GM18907 (cell line): Measurements from ENCODE around the gene GALNT18.
"Not testable (repeated sequence)": the region's sequence is repeated elsewhere in the genome, so short reads cannot be mapped to it uniquely, and the experiment has no call there.

ENCODE experiments used
- ATAC-seq: cut with Tn5 transposase; IDR thresholded peaks from one replicate; pipeline ENCODE4 v1.9.1; 2021; ENCODE audit warnings: mild to moderate bottlenecking, moderate library complexity; ENCODE audit not compliant: unreplicated experiment

The GALNT18 gene

DNA sequence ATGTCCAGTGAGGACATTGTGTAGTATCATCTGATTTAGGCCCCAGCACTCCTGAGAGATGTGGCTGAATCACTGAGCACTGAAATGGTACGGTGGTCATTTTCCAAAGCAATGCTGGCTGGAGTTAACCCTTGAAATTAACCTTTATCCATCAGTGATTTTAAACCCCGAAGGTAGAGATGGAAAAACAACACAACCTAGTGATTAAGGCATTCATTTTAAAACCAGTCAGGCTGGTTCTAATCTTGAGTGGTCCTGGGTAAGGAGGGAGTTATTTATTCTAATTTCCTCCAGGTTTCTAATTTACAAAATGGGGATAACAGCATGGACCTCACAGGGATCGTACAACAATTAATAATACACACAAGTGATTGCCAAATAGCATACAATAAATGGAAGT is 262.2 kb downstream of the GALNT18 start:
- no peak for ATAC-seq

DNA sequence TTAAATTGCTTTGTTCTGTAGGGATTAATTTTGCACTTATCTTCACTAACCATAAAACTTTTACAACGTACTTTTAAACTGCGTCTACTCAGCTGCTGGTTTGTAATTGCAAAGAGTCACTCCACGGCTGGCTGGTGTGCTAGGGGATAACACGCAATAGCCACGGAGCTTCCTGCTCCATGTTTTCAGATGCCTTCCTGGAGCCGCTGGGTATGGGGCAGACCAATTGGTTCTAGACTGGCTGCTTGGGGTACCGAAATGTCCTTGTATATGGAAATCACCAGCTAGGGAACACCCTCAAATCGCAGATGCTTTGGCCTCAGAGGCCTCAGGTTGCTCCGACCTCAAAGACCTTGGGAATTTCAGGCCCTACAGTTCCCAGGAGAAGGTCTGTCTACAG is 265.0 kb downstream of the GALNT18 start:
- no peak for ATAC-seq

GRCh38 chr11:11352878-11353277 is 268.9 kb downstream of the GALNT18 start, which contains the start of gene CSNK2A3:
TSS of gene CSNK2A3 (minus strand) at chr11:11353250. CDS start at chr11:11353119, 131 bp downstream.
- ATAC-seq, result not testable (repeated sequence)

DNA sequence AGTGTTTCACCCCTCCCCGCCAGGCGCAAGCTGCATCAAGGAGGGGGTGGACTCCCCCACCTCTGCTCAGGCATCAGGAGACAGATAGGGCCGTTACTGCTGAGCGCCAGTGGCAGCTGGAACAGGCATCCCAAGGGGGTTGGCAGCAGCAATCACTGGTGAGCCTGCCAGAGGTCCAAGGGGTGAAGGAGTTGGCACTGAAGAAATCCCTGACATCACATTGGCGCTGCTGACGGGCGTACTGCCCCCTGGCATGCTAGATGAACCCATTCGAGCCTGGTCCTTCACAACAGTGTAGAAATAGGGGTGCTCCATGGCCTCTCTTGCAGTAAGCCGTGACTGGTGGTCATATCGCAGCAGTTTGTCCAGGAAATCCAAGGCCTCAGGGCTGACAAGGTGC is 270.0 kb downstream of the GALNT18 start:
- ATAC-seq, result not testable (repeated sequence)

- no peak for ATAC-seq
Measured at GRCh38 chr11:11351042-11351586, 270.7 kb downstream of the GALNT18 start.

DNA sequence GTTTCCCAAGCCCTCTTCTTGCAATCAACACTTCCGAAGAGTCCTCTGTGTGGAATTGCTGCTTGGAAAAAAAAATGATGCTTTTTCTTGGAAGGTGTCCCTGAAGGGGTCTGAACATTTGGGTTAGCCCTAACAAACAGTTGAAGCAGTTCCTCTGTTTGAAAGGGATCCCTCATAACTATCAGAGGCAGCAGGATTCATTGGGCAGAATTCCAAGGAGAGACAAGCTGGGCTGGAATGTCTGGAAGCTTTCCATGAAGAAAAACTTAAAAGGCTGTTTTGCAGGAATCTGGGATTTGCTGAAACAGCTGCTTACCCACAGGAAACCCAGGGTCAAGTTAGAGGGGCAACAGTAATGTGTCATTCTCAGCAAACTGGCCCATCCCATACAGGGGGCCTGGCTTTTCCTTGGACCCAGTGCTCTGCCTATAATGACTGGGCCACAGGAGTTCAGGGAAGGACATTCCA is 271.9 kb downstream of the GALNT18 start:
- no peak for ATAC-seq

GRCh38 chr11:11349106-11349825 is 272.5 kb downstream of the GALNT18 start:
- no peak for ATAC-seq

- no peak for ATAC-seq
Measured at GRCh38 chr11:11348303-11348702, 273.5 kb downstream of the GALNT18 start.

GRCh38 chr11:11347592-11347991 is 274.2 kb downstream of the GALNT18 start:
- ATAC-seq, result no peak

DNA sequence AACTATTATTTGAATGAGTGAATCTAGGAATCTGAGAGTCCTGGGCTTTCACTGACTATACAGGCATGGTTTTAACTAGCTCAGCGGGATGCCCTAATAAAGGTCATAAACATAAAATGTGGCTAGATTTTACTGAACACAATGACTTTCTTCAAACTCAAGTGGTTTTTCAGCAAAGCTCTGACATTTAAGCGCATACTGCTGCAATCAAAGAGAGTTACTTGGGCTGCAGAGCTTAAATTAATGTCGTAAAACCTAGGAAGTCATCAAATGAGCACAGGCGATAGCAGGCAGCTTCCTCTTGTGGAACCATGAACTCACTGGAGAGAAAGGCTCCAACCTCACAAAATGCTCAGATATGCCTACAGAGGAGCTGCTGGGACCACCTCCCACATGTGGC is 275.5 kb downstream of the GALNT18 start:
- no peak for ATAC-seq

- no peak for ATAC-seq
Measured at GRCh38 chr11:11345099-11345498, 276.7 kb downstream of the GALNT18 start.

DNA sequence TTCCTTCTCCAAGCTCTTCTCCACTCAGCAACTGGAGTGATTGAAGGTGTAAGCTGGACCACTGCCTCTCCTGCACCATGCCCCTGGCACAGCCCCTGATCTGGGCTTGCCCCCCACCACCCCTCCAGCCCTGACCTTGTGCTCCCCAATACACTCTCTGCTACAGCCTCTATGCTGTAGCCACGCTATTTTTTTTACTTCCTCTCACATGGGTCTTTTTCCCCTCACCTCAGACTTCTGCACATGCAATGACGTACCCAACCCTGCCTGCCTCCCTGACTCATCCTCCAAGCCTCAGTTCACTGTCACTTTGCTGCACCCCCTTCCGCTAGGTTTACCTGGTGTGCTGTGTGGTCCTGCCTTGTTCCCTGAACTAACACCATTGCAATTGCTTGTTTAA is 277.8 kb downstream of the GALNT18 start:
- no peak for ATAC-seq

GRCh38 chr11:11338304-11338703 is 283.5 kb downstream of the GALNT18 start:
- ATAC-seq, result no peak

DNA sequence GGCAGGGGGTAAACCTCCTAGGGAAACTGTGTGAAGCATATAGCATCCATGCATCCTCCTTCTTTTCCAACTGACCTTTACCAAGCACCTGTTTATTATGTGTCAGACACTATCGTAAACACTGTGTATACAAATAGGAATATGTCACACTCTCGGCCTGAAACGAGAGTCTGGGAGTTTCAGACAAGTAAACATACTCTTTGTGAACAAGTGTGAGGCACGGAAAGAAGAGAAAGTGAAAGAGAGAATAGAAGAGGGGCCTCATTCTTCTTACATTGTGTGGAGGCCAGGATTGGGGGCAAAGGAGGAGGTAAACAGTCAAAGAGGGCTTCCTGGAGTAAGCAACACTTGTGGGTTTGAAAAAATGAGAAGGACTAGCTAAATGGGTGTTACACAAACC is 285.1 kb downstream of the GALNT18 start:
- ATAC-seq, result no peak

DNA sequence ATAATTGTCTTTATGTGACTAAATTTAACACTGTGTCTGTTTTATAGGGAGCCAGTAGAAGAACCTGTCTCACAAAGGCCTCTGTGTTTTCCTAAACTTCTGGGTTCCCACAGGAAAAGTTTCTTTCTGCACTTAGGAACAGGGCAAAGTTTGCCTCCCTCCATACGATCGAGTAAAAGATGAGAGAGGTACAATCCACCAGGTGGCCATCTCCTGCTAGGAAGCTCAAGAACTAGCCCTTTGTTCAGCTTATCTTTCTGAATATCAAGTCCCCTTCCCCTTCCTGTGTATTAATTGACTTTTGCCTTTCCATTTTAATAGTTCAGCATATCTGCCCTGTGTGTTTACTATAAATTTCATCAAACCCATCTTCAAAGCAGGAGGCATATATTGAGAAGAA is 286.8 kb downstream of the GALNT18 start:
- ATAC-seq, result no peak

DNA sequence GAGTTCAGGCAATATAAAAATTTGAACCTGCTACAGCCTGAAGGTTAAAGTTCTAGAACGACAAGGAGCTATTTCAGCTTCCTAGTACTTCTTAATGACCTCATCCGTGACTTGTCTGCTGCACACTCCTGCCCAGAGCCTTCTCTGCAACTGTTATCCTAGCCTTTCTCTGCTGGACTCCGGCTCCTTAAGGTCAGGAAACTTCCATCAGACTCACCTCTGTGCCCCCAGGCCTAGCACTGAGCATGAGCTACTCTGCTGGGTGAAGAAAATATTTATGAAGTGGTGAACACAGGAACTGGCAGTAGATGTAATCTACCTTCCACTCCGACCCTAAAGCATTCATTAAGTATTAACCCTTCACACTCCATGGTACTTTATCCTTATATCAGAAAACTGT is 287.2 kb downstream of the GALNT18 start:
- no peak for ATAC-seq

DNA sequence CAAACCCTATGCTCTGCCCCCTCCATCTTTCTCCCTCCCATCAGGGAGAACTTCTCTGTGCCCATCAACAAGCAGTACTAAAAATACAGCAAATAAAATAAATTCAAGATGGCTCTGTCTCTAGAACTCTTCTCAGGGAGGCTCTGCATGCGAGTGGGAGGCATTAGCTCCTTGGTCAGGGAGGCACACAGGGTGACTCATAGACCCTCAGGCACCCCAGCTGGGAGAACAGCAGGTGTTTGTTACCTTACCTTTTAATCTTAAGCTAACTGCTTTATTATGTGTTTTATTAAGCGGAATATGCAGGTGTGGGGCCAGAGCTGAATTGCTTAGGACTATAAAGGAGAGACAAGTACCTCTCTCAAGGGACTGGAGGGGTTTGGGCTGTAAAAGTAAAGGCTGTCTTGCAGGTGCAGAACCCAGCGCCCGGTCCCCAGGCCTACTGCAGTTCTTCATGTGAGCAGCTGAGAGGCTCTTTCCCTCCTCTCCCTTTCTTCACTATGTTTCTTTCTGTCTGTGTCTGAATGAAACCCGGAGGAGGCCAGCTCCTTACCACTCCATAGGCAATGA is 289.6 kb downstream of the GALNT18 start:
- no peak for ATAC-seq

- ATAC-seq, result no peak
Measured at GRCh38 chr11:11329062-11329806, 292.6 kb downstream of the GALNT18 start.

- no peak for ATAC-seq
Measured at GRCh38 chr11:11324090-11324489, 297.7 kb downstream of the GALNT18 start.

DNA sequence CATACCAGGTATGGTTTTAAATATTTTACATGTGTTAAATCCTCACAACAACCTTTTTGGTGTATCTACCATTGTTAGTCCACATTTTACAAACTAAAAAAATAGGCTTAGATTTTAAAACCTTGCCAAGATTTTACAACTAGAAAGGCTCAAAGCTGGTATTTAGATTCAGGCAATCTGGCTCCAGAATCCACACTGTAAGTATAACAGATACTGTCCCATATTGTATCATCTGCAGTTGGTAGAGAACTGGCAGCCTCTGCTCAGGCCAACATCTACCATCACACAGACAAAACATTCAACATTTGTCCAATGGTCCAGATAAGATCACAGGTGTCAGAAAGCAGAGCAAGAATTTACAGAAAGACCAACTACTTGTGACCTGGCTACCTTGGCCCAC is 299.7 kb downstream of the GALNT18 start:
- ATAC-seq, result no peak

GRCh38 chr11:11320825-11321224 is 301.0 kb downstream of the GALNT18 start:
- ATAC-seq, result no peak

- no peak for ATAC-seq
Measured at GRCh38 chr11:11318961-11319360, 302.8 kb downstream of the GALNT18 start.
